ENCODE results near the gene PDP2. TPM values are rescaled to one million over a fixed set of nuclear protein-coding genes. Genes with fewer than 3 reads are reported as not detected.

The PDP2 gene
- polyA plus RNA-seq, 1 of the 3 experiments (the other 2 are of a cell fraction), result 4.7 TPM

- no peaks in the 10 kb centered on the region for H4K20me1 ChIP-seq (ENCODE audit: insufficient read depth)
- TF ChIP-seq EZH2phosphoT487 (IDR thresholded peaks at IDR 0.05; ENCODE audit: borderline replicate concordance, low read depth) (no peak), TCF12 (IDR thresholded peaks at IDR 0.05) (no peak)
- no peaks in the 10 kb centered on the region for H3F3A ChIP-seq (replicated peaks; ENCODE audit: insufficient read depth)
- 79% methylated on average over 7 of the region's 13 CpGs for WGBS (ENCODE audit: low lambda C conversion rate)
- H3K9me2 ChIP-seq, result no peaks in the 10 kb centered on the region
- no peaks in the 10 kb centered on the region for H3K36me3 ChIP-seq (replicated peaks in 1 of 2; ENCODE audit: control insufficient read depth in 1 of 2, insufficient read depth in 2 of 2, low read length in 1 of 2)
- no peak overlapping the region for H3K27ac ChIP-seq (ENCODE audit: low read depth in 2 of 2, low read length in 1 of 2)
- no peak overlapping the region for H3K4me2 ChIP-seq
- ChIA-PET POLR2A (no interaction called here), CTCF (interaction anchor here (1.1 to 5.6 kb wide), 3 partner anchors 9 to 21 kb away, joined by 4 to 39 read pairs (median 26); partner anchors contain the start of gene NAE1)
- no peaks in the 10 kb centered on the region for H3K9me3 ChIP-seq
- no peak overlapping the region for H3K4me3 ChIP-seq (ENCODE audit: low read depth in 2 of 2, low read length in 1 of 2)
- H3K79me2 ChIP-seq (ENCODE audit: insufficient read depth), result no peaks in the 10 kb centered on the region
- no peak overlapping the region for H3K9ac ChIP-seq
- peak; percentile 6 for DNase-seq
- H2AFZ ChIP-seq (ENCODE audit: low read depth), result no peak overlapping the region
- H3K4me1 ChIP-seq (ENCODE audit: control insufficient read depth in 1 of 2, insufficient read depth in 2 of 2, low read depth in 1 of 2, low read length in 1 of 2), result no peaks in the 10 kb centered on the region
- no peaks in the 10 kb centered on the region; the same call in 1 of the 2 replicates for H3K27me3 ChIP-seq (ENCODE audit: insufficient read depth)
Measured at GRCh38 chr16:66851166-66851964, 28.9 kb upstream of the PDP2 start.

GRCh38 chr16:66853261-66854139 is 26.8 kb upstream of the PDP2 start:
- Histone ChIP-seq H4K20me1 (ENCODE audit: insufficient read depth) (no peaks in the 10 kb centered on the region), H2AFZ (ENCODE audit: low read depth) (no peak overlapping the region), H3K27ac (ENCODE audit: low read depth in 2 of 2, low read length in 1 of 2) (no peak overlapping the region), H3K79me2 (ENCODE audit: insufficient read depth) (no peaks in the 10 kb centered on the region), H3K9me3 (no peaks in the 10 kb centered on the region), H3K9ac (no peak overlapping the region), H3K9me2 (no peaks in the 10 kb centered on the region), H3K27me3 (ENCODE audit: insufficient read depth) (no peaks in the 10 kb centered on the region), H3K36me3 (replicated peaks in 1 of 2; ENCODE audit: control insufficient read depth in 1 of 2, insufficient read depth in 2 of 2, low read length in 1 of 2) (no peaks in the 10 kb centered on the region), H3F3A (replicated peaks; ENCODE audit: insufficient read depth) (no peaks in the 10 kb centered on the region), H3K4me2 (no peak overlapping the region), H3K4me1 (ENCODE audit: control insufficient read depth in 1 of 2, insufficient read depth in 2 of 2, low read depth in 1 of 2, low read length in 1 of 2) (no peaks in the 10 kb centered on the region), H3K4me3 (ENCODE audit: low read depth in 2 of 2, low read length in 1 of 2) (no peak overlapping the region)
- WGBS (ENCODE audit: low lambda C conversion rate), result 91% methylated on average over 8 of the region's 15 CpGs
- peak; percentile 11 for DNase-seq
- ChIA-PET POLR2A (no interaction called here), CTCF (interaction anchor here (0.5 to 5.6 kb wide), 5 partner anchors 9 to 23 kb away, joined by 3 to 39 read pairs (median 8); partner anchors contain the start of gene NAE1)
- TF ChIP-seq SMC3 (IDR thresholded peaks at IDR 0.05; ENCODE audit: low read depth, low read length), result no peak
- no peak for TF ChIP-seq IRF3 (IDR thresholded peaks at IDR 0.05; ENCODE audit: low read depth, low read length)
- TF ChIP-seq TCF12 (IDR thresholded peaks at IDR 0.05), result no peak
- TF ChIP-seq SIN3A (IDR thresholded peaks at IDR 0.05; ENCODE audit: borderline replicate concordance, low read depth, low read length), result no peak
- no peak for TF ChIP-seq CTCF (IDR thresholded peaks at IDR 0.05)
- no peak for TF ChIP-seq PBX3 (IDR thresholded peaks at IDR 0.05)
- no peak for TF ChIP-seq MAX (IDR thresholded peaks at IDR 0.05; ENCODE audit: low read depth)
- no peak for TF ChIP-seq ZBTB33 (IDR thresholded peaks at IDR 0.05; ENCODE audit: borderline replicate concordance, low read depth)
- TF ChIP-seq RXRA (IDR thresholded peaks at IDR 0.05; ENCODE audit: borderline replicate concordance, low read depth), result no peak
- TF ChIP-seq TAF1 (IDR thresholded peaks at IDR 0.05; ENCODE audit: borderline replicate concordance, low read depth, low read length), result no peak
- TF ChIP-seq RCOR1 (IDR thresholded peaks at IDR 0.05; ENCODE audit: low read length), result no peak
- TF ChIP-seq TEAD4 (IDR thresholded peaks at IDR 0.05; ENCODE audit: borderline replicate concordance, insufficient read depth), result no peak
- no peak for TF ChIP-seq USF1 (IDR thresholded peaks at IDR 0.05; ENCODE audit: borderline replicate concordance, low read depth)
- TF ChIP-seq MXI1 (IDR thresholded peaks at IDR 0.05; ENCODE audit: low read depth, low read length), result no peak
- no peak for TF ChIP-seq GABPA (IDR thresholded peaks at IDR 0.05; ENCODE audit: low read depth)
- TF ChIP-seq FOXM1 (IDR thresholded peaks at IDR 0.05; ENCODE audit: low read depth), result no peak
